ENCODE results near the gene GALNT9. TPM values are rescaled to one million over a fixed set of nuclear protein-coding genes. Genes with fewer than 3 reads are reported as not detected.
"Not testable (repeated sequence)": the region's sequence is repeated elsewhere in the genome, so short reads cannot be mapped to it uniquely, and the experiment has no call there.

The GALNT9 gene
- total RNA-seq, 1 donor from 2014 or later = 1.6 TPM

GRCh38 chr12:132360410-132360809, 31.0 kb upstream of the GALNT9 start:
- Mint-ChIP-seq H3K4me1 (ENCODE audit: unreplicated experiment) (peaks cover 4% of the 10 kb centered on the region), H3K27me3 (peaks cover 8% of the 10 kb centered on the region), H3K27ac (no peak overlapping the region), H3K36me3 (no peaks in the 10 kb centered on the region), H3K9me3 (no peaks in the 10 kb centered on the region), H3K4me3 (no peak overlapping the region)
- no peak for DNase-seq (ENCODE audit: extremely low spot score, unreplicated experiment)
- TF ChIP-seq CTCF (conservative IDR thresholded peaks at IDR 0.05) = no peak

GRCh38 chr12:132359971-132360370, 30.6 kb upstream of the GALNT9 start:
- TF ChIP-seq CTCF (conservative IDR thresholded peaks at IDR 0.05) = no peak
- DNase-seq (ENCODE audit: extremely low spot score, unreplicated experiment) = no peak

GRCh38 chr12:132359551-132359950, 30.2 kb upstream of the GALNT9 start:
- Mint-ChIP-seq H3K4me1 (ENCODE audit: unreplicated experiment) (peaks cover 4% of the 10 kb centered on the region), H3K27me3 (peaks cover 8% of the 10 kb centered on the region), H3K27ac (no peak overlapping the region), H3K4me3 (no peak overlapping the region), H3K36me3 (no peaks in the 10 kb centered on the region), H3K9me3 (no peaks in the 10 kb centered on the region)
- no peak for DNase-seq (ENCODE audit: extremely low spot score, unreplicated experiment)
- no peak for TF ChIP-seq CTCF (conservative IDR thresholded peaks at IDR 0.05)

More at GRCh38 chr12:132359971-132360370, 30.6 kb upstream of the GALNT9 start:
- Mint-ChIP-seq H3K27me3 (peaks cover 8% of the 10 kb centered on the region), H3K36me3 (no peaks in the 10 kb centered on the region), H3K4me1 (ENCODE audit: unreplicated experiment) (peaks cover 4% of the 10 kb centered on the region), H3K9me3 (no peaks in the 10 kb centered on the region), H3K4me3 (no peak overlapping the region), H3K27ac (no peak overlapping the region)

GRCh38 chr12:132358241-132359225, 29.1 kb upstream of the GALNT9 start:
- not testable (repeated sequence) for H3K4me3 Mint-ChIP-seq; DNase-seq (ENCODE audit: extremely low spot score, unreplicated experiment); H3K27ac Mint-ChIP-seq; H3K36me3 Mint-ChIP-seq; H3K9me3 Mint-ChIP-seq; H3K4me1 Mint-ChIP-seq (ENCODE audit: unreplicated experiment)
- H3K27me3 Mint-ChIP-seq = peaks cover 11% of the 10 kb centered on the region

- TF ChIP-seq CTCF (conservative IDR thresholded peaks at IDR 0.05) = no peak
- H3K4me1 Mint-ChIP-seq (ENCODE audit: unreplicated experiment) = peaks cover 4% of the 10 kb centered on the region
- no peak overlapping the region for H3K4me3 Mint-ChIP-seq
- no peak overlapping the region for H3K27ac Mint-ChIP-seq
- peaks cover 8% of the 10 kb centered on the region for H3K27me3 Mint-ChIP-seq
- no peaks in the 10 kb centered on the region for H3K9me3 Mint-ChIP-seq
- H3K36me3 Mint-ChIP-seq = no peaks in the 10 kb centered on the region
- no peak for DNase-seq (ENCODE audit: extremely low spot score, unreplicated experiment)
Observed at GRCh38 chr12:132357623-132358186, 28.3 kb upstream of the GALNT9 start.
